ENCODE measurements around the gene SGSH.
A peak's percentile ranks its signal among the peaks of the same experiment; 100 is the strongest.
"Not testable (repeated sequence)": the region's sequence is repeated elsewhere in the genome, so short reads cannot be mapped to it uniquely, and the experiment has no call there.

The SGSH gene

GRCh38 chr17:80210348-80211108 lies 9.6 kb downstream of the SGSH start:
- DNase-seq = no peak

GRCh38 chr17:80209765-80210164 lies 10.4 kb downstream of the SGSH start:
- DNase-seq = no peak

GRCh38 chr17:80208050-80208449 lies 12.1 kb downstream of the SGSH start:
- no peak for DNase-seq

- no peak for DNase-seq
These were observed 14.3 kb downstream of the SGSH start for GRCh38 chr17:80205811-80206210.

DNA sequence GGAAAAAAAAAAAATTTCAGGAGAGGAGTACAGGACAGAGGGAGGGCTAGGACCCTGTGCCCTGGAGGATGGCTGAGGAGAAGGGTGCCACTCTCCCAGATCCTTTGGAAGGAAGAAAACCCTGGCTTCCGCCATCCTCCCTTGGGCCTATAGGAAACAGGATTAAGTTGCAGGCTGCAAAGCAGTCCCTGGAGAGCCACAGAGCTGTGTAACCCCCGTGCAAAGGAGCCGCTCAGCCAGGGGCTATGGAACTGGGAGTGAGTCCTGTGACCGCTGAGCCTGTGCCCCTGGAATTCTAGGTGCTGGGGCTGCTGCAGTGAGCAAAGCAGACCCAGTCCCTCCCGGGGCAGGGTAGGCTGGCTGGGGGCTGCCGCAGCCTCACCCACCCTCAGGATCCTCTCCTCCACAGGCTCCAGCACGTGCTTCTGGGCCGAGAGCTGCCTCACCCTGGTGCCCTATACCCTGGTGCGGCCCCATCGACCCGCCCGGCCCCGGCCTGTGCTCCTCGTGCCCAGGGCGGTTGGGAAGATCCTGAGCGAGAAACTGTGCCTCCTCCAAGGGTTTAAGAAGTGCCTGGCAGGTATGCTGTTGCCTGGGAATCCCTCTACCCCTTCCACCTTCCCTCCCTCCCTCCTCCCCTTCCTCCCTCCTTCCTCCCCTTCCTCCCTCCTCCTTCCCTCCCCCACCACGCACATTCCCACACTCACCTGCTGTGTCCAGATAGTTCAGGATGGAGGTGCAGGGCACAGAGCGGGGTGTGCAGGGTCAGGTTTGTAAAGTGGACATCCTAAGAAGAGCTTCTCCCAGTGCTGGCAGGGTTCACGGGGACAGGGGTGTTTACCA lies 15.3 kb downstream of the SGSH start:
- DNase-seq = no peak

GRCh38 chr17:80203471-80203963 lies 16.6 kb downstream of the SGSH start:
- no peak for DNase-seq

- DNase-seq = no peak
These were observed 17.9 kb downstream of the SGSH start for GRCh38 chr17:80202197-80202596.

DNA sequence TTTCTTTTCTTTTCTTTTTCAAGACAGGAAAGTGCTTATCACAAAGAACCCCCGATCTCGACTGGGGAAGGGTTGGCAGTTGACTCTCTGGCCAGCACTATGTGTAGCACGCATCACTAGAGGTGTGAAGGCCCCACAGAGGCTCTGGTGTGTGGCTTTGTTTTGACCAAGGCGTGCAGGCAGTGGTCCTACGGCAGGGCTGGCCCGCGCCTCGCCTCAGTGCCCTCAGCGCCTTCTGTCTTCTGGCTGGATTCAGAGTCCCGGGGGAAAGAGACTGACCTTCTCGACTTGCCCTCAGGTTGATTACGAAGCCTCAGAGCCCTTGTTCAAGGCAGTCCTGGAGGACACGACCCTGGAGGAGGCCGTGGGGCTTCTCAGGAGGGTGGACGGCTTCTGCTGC lies 18.7 kb downstream of the SGSH start:
- DNase-seq = no peak

GRCh38 chr17:80199295-80199694 lies 20.8 kb downstream of the SGSH start:
- not testable (repeated sequence) for DNase-seq

DNA sequence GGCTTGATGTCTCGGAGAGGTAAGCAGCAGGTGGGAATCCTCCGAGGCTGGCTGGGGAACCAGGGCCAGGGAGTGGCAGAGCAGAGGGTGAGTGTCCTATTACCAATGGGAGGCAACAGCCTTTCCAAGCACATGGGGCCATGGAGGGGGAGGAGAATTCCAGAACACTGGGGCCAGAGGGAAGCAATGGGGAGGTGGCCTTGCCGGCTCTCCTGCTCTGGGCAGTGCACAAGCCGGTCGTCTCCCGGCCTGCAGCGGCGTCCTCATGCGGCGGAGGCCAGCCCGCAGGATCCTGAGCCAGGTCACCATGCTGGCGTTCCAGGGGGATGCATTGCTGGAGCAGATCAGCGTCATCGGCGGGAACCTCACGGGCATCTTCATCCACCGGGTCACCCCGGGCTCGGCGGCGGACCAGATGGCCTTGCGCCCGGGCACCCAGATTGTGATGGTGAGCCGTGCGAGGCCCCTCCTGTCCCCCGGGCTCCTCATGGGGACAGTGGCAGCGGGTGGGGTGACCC lies 21.9 kb downstream of the SGSH start:
- no peak for DNase-seq

- no peak for DNase-seq
These were observed 23.5 kb downstream of the SGSH start for GRCh38 chr17:80196652-80197051.

DNA sequence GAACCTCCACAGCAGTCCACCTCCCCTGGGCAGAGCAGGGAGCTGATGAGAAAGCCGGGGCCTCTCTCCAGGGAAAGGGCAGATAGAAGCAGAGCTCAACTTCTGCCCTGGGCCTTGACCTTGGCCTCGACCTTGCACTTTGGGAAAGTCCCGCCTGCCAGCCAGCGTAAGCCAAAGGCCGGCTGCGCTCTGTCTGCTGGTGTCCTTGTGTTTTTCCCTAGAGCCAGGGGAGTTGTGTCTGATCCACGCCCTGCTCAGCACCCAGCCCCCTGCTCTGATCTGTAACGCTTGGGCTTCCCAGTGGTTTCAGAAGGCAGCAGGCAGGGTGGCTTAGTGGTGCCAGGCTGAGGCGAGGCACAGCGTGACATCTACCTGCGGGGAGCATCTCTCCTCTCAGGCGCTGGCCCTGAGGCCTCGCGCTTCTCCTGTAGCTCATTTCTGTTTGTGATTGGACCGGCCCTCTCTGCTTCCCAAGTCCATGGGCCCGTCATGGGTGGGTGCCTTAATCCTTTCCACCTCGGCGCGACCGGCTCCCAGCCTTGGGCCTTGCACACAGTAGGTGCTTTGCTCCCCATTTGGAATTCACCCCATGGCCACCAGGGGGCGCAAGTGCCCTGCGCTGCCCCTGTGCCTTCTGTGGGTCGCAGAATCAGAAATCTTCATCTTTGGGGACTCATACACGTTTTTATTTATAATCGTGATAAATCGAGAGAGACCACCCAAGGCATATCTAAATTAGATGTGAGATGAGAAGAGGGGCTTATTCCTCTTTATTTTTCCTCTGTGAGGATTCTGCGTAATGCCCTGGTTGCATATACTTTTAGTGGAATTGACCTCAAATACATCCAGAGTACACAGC lies 24.2 kb downstream of the SGSH start:
- DNase-seq = no peak

DNA sequence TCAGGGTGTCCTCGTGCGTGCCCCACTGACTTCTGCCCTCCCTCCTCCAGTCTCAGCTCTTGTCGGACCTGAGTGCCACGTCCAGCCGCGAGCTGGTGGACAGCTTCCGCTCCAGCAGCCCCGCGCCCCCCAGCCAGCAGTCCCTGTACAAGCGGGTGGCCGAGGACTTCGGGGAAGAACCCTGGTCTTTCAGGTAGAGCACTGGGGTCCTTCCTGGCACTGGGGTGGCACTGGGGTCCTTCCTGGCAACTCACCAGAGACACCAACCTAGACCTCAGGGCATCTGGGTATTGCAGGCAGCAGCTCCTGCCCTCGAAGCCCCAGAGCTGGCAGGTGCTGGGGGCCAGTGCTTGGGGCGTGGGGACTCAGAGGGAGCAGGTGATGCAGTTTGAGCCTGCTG lies 25.0 kb downstream of the SGSH start:
- no peak for DNase-seq

DNA sequence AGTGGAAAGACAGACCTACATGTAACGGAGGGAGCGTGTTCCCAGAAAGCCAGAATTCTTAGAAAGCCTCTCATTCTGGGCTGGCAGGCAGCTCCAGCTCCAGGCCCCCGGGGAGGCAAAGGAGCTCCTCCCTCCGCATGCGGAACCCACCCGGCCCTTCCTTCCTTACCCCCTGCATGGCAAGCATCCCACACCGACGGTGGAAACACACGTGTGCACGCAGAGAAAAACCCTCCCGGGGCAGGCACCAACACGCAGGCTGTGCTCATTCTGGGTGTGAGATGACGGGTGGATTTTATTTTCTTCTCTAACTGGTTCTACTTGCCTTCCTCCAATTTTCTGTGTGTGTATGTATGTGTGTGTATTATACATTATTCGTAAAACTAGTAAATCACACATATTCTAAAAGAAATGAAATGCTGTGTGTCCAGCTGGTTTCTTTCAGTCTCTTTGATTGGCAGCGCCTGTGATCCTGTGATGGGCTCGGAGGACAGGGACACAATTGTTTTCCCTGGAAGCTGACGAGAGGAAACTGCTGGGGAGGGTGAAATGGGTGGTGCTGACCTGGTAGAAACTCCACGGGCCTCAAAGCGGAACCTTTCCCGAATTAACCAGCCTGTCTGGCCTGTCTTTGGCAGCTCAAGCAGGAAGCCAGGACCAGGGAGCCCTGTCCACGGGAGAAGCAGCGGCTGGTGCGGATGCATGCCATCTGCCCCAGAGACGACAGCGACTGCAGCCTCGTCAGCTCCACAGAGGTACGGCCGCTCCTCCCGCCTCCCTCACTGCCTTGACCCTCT lies 28.1 kb downstream of the SGSH start:
- DNase-seq = peak; percentile 14

GRCh38 chr17:80191192-80191591 lies 28.9 kb downstream of the SGSH start:
- no peak for DNase-seq

GRCh38 chr17:80190716-80191115 lies 29.4 kb downstream of the SGSH start:
- no peak for DNase-seq

GRCh38 chr17:80189611-80190010 lies 30.5 kb downstream of the SGSH start:
- no peak for DNase-seq

DNA sequence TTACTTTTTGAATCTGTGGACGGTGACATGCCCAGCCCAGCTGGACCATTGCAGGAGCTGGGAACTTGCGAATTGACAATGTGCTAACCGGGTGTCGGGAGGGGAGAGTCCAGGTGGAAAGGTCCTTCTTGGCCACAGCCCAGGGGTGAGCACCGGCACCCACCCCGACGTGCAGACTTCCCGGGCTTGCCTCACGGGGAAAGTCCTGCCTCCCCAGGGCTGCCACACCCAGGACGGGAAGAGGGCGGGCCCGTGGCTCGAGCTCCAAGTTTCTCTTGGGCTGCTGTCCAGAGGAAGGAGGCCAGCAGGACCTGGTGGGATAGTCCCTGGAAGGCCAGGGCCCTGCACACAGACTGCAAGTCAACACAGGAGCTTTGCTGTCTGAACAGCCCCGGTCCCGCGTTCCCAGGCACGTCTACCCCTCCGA lies 32.6 kb downstream of the SGSH start:
- DNase-seq = no peak

GRCh38 chr17:80187090-80187489 lies 33.0 kb downstream of the SGSH start:
- DNase-seq = no peak

- no peak for DNase-seq
These were observed 34.2 kb downstream of the SGSH start for GRCh38 chr17:80185968-80186367.

GRCh38 chr17:80184423-80184714 lies 35.8 kb downstream of the SGSH start:
- DNase-seq = no peak

All from fibroblast of skin of scalp (primary cell).